ENCODE results near the gene UCK1. TPM values are rescaled to one million over a fixed set of nuclear protein-coding genes. Genes with fewer than 3 reads are reported as not detected.

The UCK1 gene
- total RNA-seq, 1 donor from 2014 or later = 19.8 TPM

GRCh38 chr9:131545786-131546335 is 14.8 kb upstream of the UCK1 start:
- DNase-seq (ENCODE audit: low read depth) = no peak
- no peaks in the 10 kb centered on the region for H3K36me3 ChIP-seq (ENCODE audit: control insufficient read depth, insufficient read depth, low read length)
- H3K27me3 ChIP-seq (ENCODE audit: control insufficient read depth, insufficient read depth, low read length) = peaks cover 25% of the 10 kb centered on the region

DNA sequence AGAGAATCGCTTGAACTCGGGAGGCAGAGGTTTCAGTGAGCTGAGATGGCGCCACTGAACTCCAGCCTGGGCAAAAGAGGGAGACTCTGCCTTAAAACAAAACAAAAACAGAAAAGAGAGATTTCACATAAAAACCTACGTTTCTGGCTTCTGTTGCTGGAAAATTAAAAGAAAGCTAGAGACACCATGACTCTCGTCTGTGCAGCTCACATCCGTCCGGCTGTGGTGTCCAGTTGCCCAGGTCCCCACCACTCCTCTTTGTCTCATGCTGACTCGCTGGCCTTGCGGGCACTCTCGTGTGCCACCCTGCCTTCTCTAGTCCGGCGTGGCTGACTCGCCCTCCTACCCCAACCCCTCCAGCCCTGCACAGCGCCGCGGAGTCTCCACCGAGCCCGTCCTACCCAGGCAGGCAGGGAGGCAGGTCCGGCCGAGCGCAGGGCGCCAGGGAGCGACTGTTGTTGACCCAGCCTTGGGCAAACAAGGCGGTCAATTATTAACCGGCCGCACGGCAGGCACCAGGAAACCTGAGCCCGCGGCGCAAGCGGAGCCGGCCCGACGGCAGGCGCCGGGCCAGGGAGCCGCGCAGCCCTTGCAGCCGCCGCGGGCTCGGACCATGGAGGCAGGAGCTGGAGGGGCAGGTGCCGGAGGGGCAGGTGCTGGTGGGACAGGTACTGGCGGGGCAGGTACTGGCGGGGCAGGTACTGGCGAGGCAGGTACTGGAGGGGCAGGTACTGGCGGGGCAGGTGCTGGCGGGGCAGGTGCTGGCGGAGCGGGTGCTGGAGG is 14.1 kb upstream of the UCK1 start, which contains the start of gene PRRT1B:
TSS of gene PRRT1B (plus strand) at position 521 of the 783 bp plus-strand sequence. CDS start at position 614, 93 bp downstream.
- peaks cover 23% of the 10 kb centered on the region for H3K27me3 ChIP-seq (ENCODE audit: control insufficient read depth, insufficient read depth, low read length)
- DNase-seq (ENCODE audit: low read depth) = no peak
- TF ChIP-seq CTCF (IDR thresholded peaks at IDR 0.05; ENCODE audit: insufficient read depth, low read length, poor library complexity, severe bottlenecking) = no peak
- H3K4me3 ChIP-seq (ENCODE audit: low read depth, low read length) = no peak within 1 kb of the TSS
- no peaks in the 10 kb centered on the region for H3K36me3 ChIP-seq (ENCODE audit: control insufficient read depth, insufficient read depth, low read length)

More at GRCh38 chr9:131545786-131546335, 14.8 kb upstream of the UCK1 start:
- no peak for TF ChIP-seq CTCF (IDR thresholded peaks at IDR 0.05; ENCODE audit: insufficient read depth, low read length, poor library complexity, severe bottlenecking)
- no peak overlapping the region for H3K4me3 ChIP-seq (ENCODE audit: low read depth, low read length)

DNA sequence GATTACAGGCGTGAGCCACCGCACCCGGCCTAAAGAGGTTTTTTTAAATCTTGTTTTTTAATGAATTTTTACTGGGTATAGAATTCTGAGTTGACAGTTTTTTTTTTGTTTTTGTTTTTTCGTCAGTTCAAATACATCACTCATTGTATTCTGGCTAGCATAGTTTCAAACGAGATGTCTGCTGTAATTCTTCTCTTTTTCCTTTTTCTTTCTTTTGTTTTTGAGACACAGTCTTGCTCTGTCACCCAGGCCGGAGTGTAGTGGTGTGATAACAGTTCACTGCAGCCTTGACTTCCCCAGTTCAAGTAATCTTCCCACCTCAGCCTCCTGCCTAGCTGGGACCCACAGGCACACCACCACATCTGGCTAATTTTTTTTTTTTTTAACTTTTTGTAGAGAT is 12.1 kb upstream of the UCK1 start:
- H3K4me3 ChIP-seq (ENCODE audit: low read depth, low read length) = no peak overlapping the region
- no peak for DNase-seq (ENCODE audit: low read depth)
- H3K36me3 ChIP-seq (ENCODE audit: control insufficient read depth, insufficient read depth, low read length) = no peaks in the 10 kb centered on the region
- H3K27me3 ChIP-seq (ENCODE audit: control insufficient read depth, insufficient read depth, low read length) = peaks cover 23% of the 10 kb centered on the region
- TF ChIP-seq CTCF (IDR thresholded peaks at IDR 0.05; ENCODE audit: insufficient read depth, low read length, poor library complexity, severe bottlenecking) = no peak

DNA sequence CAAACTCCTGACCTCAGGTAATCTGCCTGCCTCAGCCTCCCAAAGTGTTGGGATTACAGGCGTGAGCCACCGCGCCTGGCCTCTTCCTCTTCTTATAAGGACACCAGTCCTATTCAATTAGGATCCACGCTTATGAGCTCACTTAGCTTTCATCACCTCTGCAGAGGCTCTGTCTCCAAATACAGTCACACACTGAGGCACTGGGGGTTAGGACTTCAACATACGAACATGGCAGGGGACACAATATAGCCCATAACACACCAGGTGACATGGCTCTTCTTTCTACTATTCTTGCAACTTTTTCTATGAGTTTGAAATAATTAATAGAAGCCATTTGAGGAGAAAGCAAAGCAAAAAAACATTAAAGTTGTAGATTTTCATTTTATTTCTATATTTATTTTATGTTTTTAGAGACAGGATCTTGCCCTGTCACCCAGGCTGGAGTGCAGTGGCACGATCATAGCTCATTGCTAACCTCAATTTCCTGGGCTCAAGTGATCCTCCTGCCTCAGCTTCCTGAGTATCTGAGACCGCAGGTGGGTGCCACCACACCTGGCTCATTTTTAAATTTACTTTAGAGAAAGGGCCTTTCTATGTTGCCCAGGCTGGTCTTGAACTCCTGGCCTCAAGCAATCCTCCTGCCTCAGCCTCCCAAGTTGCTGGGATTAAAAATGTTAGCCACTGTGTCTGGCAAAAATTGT is 8.3 kb upstream of the UCK1 start:
- H3K36me3 ChIP-seq (ENCODE audit: control insufficient read depth, insufficient read depth, low read length) = no peaks in the 10 kb centered on the region
- H3K4me3 ChIP-seq (ENCODE audit: low read depth, low read length) = no peak overlapping the region
- H3K27me3 ChIP-seq (ENCODE audit: control insufficient read depth, insufficient read depth, low read length) = no peaks in the 10 kb centered on the region
- no peak for DNase-seq (ENCODE audit: low read depth)
- no peak for TF ChIP-seq CTCF (IDR thresholded peaks at IDR 0.05; ENCODE audit: insufficient read depth, low read length, poor library complexity, severe bottlenecking)

- no peak for TF ChIP-seq CTCF (IDR thresholded peaks at IDR 0.05; ENCODE audit: insufficient read depth, low read length, poor library complexity, severe bottlenecking)
- DNase-seq (ENCODE audit: low read depth) = no peak
- H3K4me3 ChIP-seq (ENCODE audit: low read depth, low read length) = no peak overlapping the region
- no peaks in the 10 kb centered on the region for H3K27me3 ChIP-seq (ENCODE audit: control insufficient read depth, insufficient read depth, low read length)
- H3K36me3 ChIP-seq (ENCODE audit: control insufficient read depth, insufficient read depth, low read length) = no peaks in the 10 kb centered on the region
Measured at GRCh38 chr9:131537946-131538345, 6.9 kb upstream of the UCK1 start.

Data from kidney epithelial cell (primary cell).